Gastrocnemius medialis (tissue), 4 donors: ENCODE results near the gene KLRC3.

Source experiments
- CTCF ChIP-seq, 5 experiments: fragments of 450-650 bp in 3 of 5; fragments of 200-600 bp in 2 of 5; sonication (generic) in 2 of 5; IDR thresholded peaks in 4 of 5; conservative IDR thresholded peaks in 1 of 5; 1 replicate in 4 of 5; 2 replicates in 1 of 5; pipeline ENCODE4 v1.5.1; 2016 to 2019; ENCODE audit warnings: antibody characterized with exemption in 5 of 5, mild to moderate bottlenecking in 3 of 5, moderate library complexity in 3 of 5
- POLR2A ChIP-seq, 2 donors: fragments of 450-650 bp; IDR thresholded peaks; one replicate each; pipeline ENCODE4 v1.6.1; 2017; ENCODE audit warnings: antibody characterized with exemption in 2 of 2, mild to moderate bottlenecking in 2 of 2, moderate library complexity in 2 of 2

GRCh38 chr12:10381928-10382628, 38.3 kb downstream of the KLRC3 start:
- TF ChIP-seq CTCF (IDR thresholded peaks at IDR 0.05 in 4 of 5, conservative IDR thresholded peaks at IDR 0.05 in 1 of 5) (no peak), POLR2A (IDR thresholded peaks at IDR 0.05) (no peak)
